ENCODE data around the gene CCDC142. TPM values are rescaled to one million over a fixed set of nuclear protein-coding genes. Genes with fewer than 3 reads are reported as not detected.

The CCDC142 gene
- total RNA-seq, 2 experiments from 2014 or later = 20.9 to 25.0 TPM

DNA sequence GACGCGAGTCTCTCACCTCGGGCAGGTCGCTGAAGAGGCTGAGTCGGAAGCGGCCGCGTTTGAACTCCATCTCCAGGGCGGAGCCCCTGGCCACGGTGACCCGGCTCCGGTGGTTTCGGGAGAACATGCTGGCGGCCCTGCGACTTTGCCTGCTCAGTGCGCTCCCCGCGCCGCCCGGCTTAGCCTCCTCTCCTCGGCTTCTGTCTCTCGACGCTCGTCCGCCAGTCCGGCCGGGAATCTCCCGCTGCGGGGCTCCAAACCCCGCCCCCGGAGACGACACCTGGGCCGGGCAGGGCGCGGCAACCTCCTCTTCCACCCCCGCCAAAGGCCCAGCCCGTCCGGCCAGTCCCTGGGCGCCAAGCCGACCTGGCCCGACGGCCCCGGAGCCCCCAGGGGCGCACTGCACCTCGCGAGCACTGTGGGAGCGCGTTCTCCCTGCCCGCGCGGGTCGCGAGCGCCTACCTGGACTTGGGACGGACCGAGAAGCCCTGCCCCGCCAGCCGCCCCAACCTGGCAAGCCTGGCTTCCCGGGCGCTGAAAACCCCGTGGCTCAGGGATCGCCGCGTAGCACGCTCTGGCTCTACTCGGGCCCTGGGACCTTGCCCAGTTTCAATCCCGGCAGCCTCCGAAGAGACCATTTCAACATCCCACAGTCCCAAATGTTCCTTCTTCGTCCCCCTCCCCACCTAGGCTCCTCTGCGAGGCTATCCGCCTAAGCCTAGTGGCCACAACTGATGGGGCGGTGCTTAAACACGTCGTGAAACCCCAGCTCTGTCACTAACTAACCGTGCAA lies 40.9 kb downstream of the CCDC142 start, which contains the start of gene RTKN:
Gene RTKN (minus strand): TSS at position 248 of the 793 bp plus-strand sequence. CDS start 121 bp downstream, at position 127.
- ChIA-PET POLR2A (interaction anchor here (1.4 kb wide), 1 partner anchor 13 kb away, joined by 6 read pairs; the partner anchor contains the start of gene INO80B), CTCF (no interaction called here)
- Mint-ChIP-seq H3K4me1 (peaks cover 11% of the 10 kb centered on the region), H3K4me3 (peak within 1 kb of the TSS; percentile 66), H3K27me3 (peaks cover 53% of the 10 kb centered on the region), H3K36me3 (ENCODE audit: low read depth) (no peaks in the 10 kb centered on the region), H3K27ac (no peak within 1 kb of the TSS), H3K9me3 (no peaks in the 10 kb centered on the region)
- DNase-seq = peak; percentile 32

GRCh38 chr2:74441170-74441689 lies 41.6 kb downstream of the CCDC142 start:
- H3K4me3 Mint-ChIP-seq = no peak overlapping the region
- no peak for DNase-seq
- CTCF ChIA-PET = interaction anchor here (1.2 to 1.6 kb wide), 2 partner anchors 10 to 91 kb away, joined by 4 to 5 read pairs; no protein-coding TSS in a partner anchor
- no peak overlapping the region for H3K27ac Mint-ChIP-seq
- H3K4me1 Mint-ChIP-seq = peaks cover 11% of the 10 kb centered on the region
- POLR2A ChIA-PET = interaction anchor here (1.5 kb wide), 1 partner anchor 13 kb away, joined by 5 read pairs; the partner anchor contains the start of gene INO80B
- H3K36me3 Mint-ChIP-seq (ENCODE audit: low read depth) = no peaks in the 10 kb centered on the region
- H3K9me3 Mint-ChIP-seq = no peaks in the 10 kb centered on the region
- peaks cover 53% of the 10 kb centered on the region for H3K27me3 Mint-ChIP-seq

DNA sequence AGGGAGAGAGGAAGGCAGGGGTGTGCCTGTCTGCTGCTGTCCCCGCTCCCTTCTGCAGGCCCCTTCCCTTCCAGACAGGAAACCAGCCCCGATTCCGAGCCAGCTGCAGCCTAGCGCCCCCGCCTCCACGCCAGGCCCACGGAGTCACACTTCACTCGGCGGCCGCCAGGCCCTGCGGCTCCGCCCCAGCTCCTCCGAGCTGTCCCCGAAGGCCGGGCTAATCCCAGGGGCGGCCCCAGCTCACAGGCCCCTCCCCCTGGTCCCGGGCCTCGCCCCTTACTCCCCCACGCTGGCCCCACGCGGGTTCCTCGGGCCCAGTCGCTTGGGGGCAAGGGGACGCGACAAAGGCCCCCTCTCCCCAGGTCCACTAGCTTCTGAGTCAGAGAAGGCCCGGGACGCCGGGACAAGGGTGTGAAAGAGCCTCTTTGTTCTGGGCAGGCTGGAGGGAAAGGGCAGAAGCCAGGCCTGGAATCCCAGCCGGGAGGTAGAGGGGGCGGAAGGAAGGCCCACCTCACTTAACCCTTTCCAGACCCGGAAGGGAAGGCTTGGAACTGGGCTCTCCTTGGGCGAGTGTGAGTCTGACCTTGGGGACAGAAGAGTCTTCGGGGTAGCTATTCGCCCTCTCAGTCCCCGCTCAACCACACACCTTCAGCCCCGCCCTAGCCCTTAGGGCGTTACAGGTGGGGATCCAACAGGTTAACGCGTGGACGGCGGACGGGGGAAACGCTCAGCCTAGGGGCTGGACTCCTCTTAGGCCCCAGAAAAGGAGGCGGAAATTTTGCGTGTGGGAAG lies 42.2 kb downstream of the CCDC142 start:
- H3K27me3 Mint-ChIP-seq = peaks cover 51% of the 10 kb centered on the region
- peak overlapping the region; percentile 19 for H3K4me3 Mint-ChIP-seq
- peak; percentile 42 for DNase-seq
- H3K27ac Mint-ChIP-seq = no peak overlapping the region
- H3K4me1 Mint-ChIP-seq = peaks cover 11% of the 10 kb centered on the region
- CTCF ChIA-PET = interaction anchor here (1.2 to 1.6 kb wide), 3 partner anchors 9 to 92 kb away, joined by 4 to 5 read pairs (median 4); no protein-coding TSS in a partner anchor
- POLR2A ChIA-PET = interaction anchor here (0.6 to 1.6 kb wide), 5 partner anchors 10 to 26 kb away, joined by 3 to 5 read pairs (median 3); partner anchors contain the start of genes C2orf81, INO80B and WDR54
- no peaks in the 10 kb centered on the region for H3K36me3 Mint-ChIP-seq (ENCODE audit: low read depth)
- no peaks in the 10 kb centered on the region for H3K9me3 Mint-ChIP-seq

- Mint-ChIP-seq H3K4me3 (no peak overlapping the region), H3K27ac (no peak overlapping the region), H3K27me3 (peaks cover 48% of the 10 kb centered on the region), H3K4me1 (peaks cover 11% of the 10 kb centered on the region), H3K36me3 (ENCODE audit: low read depth) (no peaks in the 10 kb centered on the region), H3K9me3 (no peaks in the 10 kb centered on the region)
- ChIA-PET CTCF (interaction anchor here (1.2 to 1.6 kb wide), 3 partner anchors 9 to 92 kb away, joined by 4 to 5 read pairs (median 4); no protein-coding TSS in a partner anchor), POLR2A (interaction anchor here (0.6 to 1.7 kb wide), 6 partner anchors 11 to 33 kb away, joined by 3 to 5 read pairs (median 3); partner anchors contain the start of genes C2orf81, INO80B, MRPL53 and WDR54)
- DNase-seq = no peak
Measured at GRCh38 chr2:74439803-74440377, 42.9 kb downstream of the CCDC142 start.

- CTCF ChIA-PET = interaction anchor here (1.3 to 1.6 kb wide), 2 partner anchors 38 to 93 kb away, joined by 4 to 5 read pairs; no protein-coding TSS in a partner anchor
- H3K4me3 Mint-ChIP-seq = no peak overlapping the region
- POLR2A ChIA-PET = interaction anchor here (0.9 to 1.7 kb wide), 5 partner anchors 9 to 240 kb away, joined by 3 to 5 read pairs (median 3); partner anchors contain the start of genes C2orf81, MRPL53, MTHFD2 and WDR54
- no peaks in the 10 kb centered on the region for H3K9me3 Mint-ChIP-seq
- peaks cover 11% of the 10 kb centered on the region for H3K4me1 Mint-ChIP-seq
- H3K27me3 Mint-ChIP-seq = peaks cover 43% of the 10 kb centered on the region
- H3K27ac Mint-ChIP-seq = no peak overlapping the region
- no peak for DNase-seq
- no peaks in the 10 kb centered on the region for H3K36me3 Mint-ChIP-seq (ENCODE audit: low read depth)
Measured at GRCh38 chr2:74439373-74439772, 43.4 kb downstream of the CCDC142 start.

- Mint-ChIP-seq H3K4me3 (no peak overlapping the region), H3K4me1 (peaks cover 11% of the 10 kb centered on the region), H3K36me3 (ENCODE audit: low read depth) (no peaks in the 10 kb centered on the region), H3K27ac (no peak overlapping the region), H3K27me3 (peaks cover 37% of the 10 kb centered on the region), H3K9me3 (no peaks in the 10 kb centered on the region)
- no peak for DNase-seq
- ChIA-PET POLR2A (interaction anchor here (0.9 to 1.7 kb wide), 3 partner anchors 10 to 239 kb away, joined by 3 read pairs; partner anchors contain the start of genes MRPL53 and MTHFD2), CTCF (no interaction called here)
Measured at GRCh38 chr2:74438248-74438647, 44.5 kb downstream of the CCDC142 start.

GRCh38 chr2:74436848-74437695 lies 45.7 kb downstream of the CCDC142 start:
- no peaks in the 10 kb centered on the region for H3K9me3 Mint-ChIP-seq
- peaks cover 32% of the 10 kb centered on the region for H3K27me3 Mint-ChIP-seq
- no peaks in the 10 kb centered on the region for H3K36me3 Mint-ChIP-seq (ENCODE audit: low read depth)
- no peak overlapping the region for H3K27ac Mint-ChIP-seq
- no peak overlapping the region for H3K4me3 Mint-ChIP-seq
- peaks cover 8% of the 10 kb centered on the region for H3K4me1 Mint-ChIP-seq
- POLR2A ChIA-PET = no interaction called here
- no peak for DNase-seq
- CTCF ChIA-PET = no interaction called here

DNA sequence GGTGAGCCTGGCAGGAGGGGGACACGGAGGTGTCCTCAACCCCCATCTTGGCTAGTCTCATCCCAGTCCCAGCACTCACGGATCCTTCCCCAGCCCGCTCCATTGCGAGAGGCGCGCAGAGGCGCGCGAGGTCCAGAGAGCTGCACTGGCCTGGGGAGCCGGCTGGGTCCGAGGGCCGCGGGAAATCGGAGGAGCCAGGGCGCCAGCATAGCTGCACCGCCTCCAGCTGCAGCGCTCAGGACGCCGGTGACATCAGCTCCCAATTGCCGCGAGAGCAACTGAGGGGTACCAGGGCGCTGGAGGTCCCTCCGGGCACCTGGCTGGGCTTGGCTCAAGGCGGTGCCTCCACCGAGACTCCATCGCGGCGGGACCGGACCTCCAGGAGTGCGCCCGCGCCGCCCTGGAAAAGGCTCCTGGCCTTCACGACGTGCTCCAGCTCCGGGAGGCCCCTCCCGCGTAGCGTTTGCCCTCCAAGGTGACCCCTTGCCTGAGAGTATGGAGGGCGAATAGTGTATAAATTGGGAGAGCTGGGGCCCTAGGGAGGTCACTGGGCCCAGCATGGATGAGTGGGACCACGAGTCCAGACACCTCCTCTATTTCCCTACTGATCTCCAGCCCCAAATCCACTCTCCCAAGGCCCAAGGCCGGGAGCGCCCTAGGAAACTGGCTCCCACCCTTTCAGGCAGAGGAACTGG lies 46.5 kb downstream of the CCDC142 start:
- ChIA-PET CTCF (no interaction called here), POLR2A (no interaction called here)
- Mint-ChIP-seq H3K4me1 (peaks cover 5% of the 10 kb centered on the region), H3K4me3 (no peak overlapping the region), H3K27ac (no peak overlapping the region), H3K27me3 (peaks cover 28% of the 10 kb centered on the region), H3K9me3 (no peaks in the 10 kb centered on the region), H3K36me3 (ENCODE audit: low read depth) (no peaks in the 10 kb centered on the region)
- no peak for DNase-seq

DNA sequence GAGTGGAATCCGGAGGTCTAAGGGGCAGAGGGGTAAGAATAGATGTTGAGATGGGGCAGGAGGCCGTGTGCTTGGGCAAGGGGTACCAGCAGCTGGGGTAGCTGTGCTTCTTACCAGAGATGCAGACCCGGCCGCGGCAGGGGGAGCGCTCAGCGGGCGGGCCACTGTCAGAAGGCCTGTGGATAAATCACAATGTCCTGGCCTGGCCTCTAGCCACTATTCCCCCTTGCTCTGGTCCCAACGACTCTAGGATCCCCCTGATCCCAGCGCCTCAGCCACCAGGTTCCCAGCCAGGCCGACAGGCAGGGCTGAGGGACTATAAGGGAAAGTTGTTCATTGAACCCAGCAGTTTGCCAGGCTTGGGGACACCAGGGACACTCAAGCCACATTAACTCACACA lies 52.3 kb downstream of the CCDC142 start:
- DNase-seq = no peak
- H3K27ac Mint-ChIP-seq = no peak overlapping the region
- no peaks in the 10 kb centered on the region for H3K4me1 Mint-ChIP-seq
- H3K9me3 Mint-ChIP-seq = no peaks in the 10 kb centered on the region
- no peak overlapping the region for H3K4me3 Mint-ChIP-seq
- peaks cover 3% of the 10 kb centered on the region for H3K36me3 Mint-ChIP-seq (ENCODE audit: low read depth)
- ChIA-PET POLR2A (interaction anchor here (1.2 kb wide), 1 partner anchor 13 kb away, joined by 4 read pairs; no protein-coding TSS in a partner anchor), CTCF (interaction anchor here (1.3 kb wide), 1 partner anchor 10 kb away, joined by 4 read pairs; no protein-coding TSS in a partner anchor)
- H3K27me3 Mint-ChIP-seq = no peaks in the 10 kb centered on the region

- Mint-ChIP-seq H3K27me3 (no peaks in the 10 kb centered on the region), H3K27ac (no peak overlapping the region), H3K4me1 (no peaks in the 10 kb centered on the region), H3K9me3 (no peaks in the 10 kb centered on the region), H3K4me3 (no peak overlapping the region), H3K36me3 (ENCODE audit: low read depth) (peaks cover 11% of the 10 kb centered on the region)
- DNase-seq = no peak
- POLR2A ChIA-PET = interaction anchor here (0.6 to 1.0 kb wide), 2 partner anchors 13 to 25 kb away, joined by 3 read pairs; partner anchors contain the start of gene INO80B
- CTCF ChIA-PET = no interaction called here
Measured at GRCh38 chr2:74429487-74430451, 53.0 kb downstream of the CCDC142 start.
